Stimulated activated CD4-positive, alpha-beta T cell treated with anti-CD3 and anti-CD28 coated beads, TNF-alpha, amount 100 ng/mL, for 4 hours (primary cell): ENCODE data around the gene HIC2.
"Not testable (repeated sequence)": the region's sequence is repeated elsewhere in the genome, so short reads cannot be mapped to it uniquely, and the experiment has no call there.

Experiments used
- DNase-seq, 3 experiments: peaks; one replicate each; pipeline ENCODE4 v3.0.0-alpha.2; 2020; ENCODE audit warnings: low read depth in 3 of 3

HIC2 gene

DNA sequence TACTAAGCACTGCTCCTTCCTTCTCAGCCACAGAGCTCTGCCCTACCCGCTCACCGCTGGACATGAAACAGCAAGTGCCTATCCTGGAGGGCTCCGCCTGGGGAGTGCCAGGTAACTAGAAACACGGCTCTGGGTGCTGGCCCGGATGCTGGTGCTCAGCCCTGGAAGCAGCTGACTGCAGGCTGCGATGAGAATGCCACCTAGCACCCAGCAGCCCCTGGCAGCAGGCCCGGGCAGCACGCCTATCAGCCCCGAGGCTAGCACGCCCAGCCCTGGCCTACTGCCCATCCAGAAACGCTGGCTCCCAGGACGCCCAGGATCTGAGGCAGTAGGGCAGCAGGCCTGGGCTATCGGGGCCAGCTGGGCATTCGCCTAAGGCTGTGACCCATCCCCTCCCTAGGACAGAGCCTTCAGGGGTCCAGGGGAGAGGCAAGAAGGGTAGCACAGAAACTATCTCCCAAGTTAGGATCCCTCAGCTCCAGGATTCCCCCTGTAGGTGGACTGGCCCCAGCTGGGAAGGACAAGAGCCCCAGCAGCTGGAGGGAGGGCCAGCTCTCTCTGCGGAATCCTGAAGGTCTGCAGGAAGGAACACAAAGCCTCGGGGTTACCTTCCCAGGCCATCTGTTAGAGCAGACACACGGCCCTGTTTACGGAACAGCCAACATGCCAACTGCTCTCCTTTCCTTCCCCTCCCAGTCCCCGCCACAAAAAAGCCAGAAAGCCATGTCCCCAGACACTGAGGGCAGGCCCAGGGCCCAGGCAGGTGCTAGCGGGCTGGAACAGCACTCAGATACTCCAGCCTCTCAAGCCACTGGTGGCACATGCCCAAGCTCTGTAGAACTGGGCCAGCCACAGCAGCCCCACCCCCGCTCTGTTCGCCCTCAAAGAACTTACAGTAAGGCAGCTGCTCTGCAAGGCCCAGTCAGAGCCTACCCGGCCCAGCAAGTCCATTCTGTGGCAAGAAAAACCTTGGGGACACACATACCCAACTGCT is 76.9 kb downstream of the HIC2 start:
- DNase-seq = not testable (repeated sequence)

DNA sequence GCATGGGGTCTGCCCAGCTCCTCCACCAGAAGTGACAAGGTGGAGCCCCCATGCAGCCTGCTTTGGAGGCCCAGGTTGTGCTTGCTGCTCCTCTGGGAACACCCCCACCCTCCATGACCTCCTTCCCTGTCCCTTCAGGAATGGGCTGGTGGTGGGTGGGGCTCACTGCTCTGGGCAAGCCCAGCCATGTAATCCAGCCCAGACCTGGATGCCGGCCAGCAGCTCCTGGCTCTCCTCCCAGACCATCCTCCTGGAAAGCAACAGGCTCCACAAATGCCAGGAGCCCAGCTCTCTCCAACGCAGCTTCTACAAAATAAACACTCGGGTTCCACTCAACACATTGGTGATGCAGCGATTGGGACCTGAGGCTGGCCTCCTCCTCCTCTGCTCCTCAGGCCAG is 80.8 kb downstream of the HIC2 start:
- not testable (repeated sequence) for DNase-seq

DNA sequence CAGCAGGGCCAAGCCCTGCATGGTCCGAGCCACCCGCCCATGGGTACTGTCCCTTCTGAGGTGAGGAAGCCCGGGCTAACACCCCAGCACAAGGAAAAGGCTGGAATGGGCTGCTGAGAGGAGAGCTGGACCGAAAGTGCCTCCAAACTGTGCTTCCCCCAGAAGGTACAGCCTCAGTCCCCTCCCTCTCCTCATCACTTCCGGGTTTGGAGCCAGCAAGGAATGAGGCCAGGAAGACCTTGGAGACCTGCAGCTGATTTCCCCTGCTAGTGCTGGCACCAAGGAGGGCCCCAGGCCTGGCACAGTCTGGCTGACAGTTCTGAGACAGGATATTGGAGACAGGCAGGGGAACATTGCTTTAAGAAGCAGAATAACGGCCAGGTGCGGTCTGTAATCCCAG is 81.3 kb downstream of the HIC2 start:
- not testable (repeated sequence) for DNase-seq

DNA sequence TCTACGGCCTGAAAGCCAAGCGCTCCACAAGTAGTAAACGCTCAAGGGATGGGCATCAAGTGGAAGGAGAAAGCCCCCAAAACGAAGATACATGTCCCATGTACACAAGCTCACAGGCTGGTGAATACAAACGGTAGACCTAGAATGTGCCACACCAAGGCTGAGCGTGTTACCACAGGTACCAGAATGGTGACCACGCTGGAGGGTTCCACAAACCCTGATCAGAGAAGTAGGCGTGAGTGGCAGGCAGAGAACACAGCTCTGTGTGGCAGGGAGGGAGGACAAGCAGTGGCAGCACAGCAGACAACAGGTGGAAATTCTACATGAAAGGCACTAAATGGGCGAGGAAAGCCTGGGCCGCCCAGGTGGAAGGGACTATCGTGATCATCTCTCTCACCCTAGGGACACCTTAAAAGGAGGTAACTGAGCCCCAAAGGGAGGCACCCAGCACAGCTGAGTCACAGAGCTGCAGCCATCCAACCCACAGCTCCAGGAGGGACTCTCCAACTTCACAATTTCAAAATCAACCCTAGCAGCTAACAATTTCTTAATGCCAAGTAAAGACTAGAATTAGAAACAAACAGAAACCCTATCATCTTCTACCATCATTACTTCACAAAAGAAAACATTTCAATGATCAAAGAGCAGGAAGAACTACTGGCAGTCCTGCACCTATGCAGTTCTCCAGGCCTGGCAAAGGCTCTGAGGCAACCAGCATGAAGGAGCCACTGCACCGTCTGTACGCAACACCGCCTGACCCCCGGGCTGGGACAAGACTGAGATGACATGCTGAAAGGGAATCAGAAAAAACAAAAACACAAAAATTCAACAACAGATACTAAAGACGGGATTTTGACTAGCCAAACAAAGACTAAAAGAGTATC is 82.7 kb downstream of the HIC2 start:
- DNase-seq = not testable (repeated sequence)
